ENCODE measurements around the gene RNF148. TPM values are rescaled to one million over a fixed set of nuclear protein-coding genes. Genes with fewer than 3 reads are reported as not detected.

Gene RNF148
- total and polyA plus RNA-seq, 2 of the 8 experiments (the other 6 are each of a cell fraction or from before 2014, with no cell fraction given), result 0.27 to 0.45 TPM

- TF ChIP-seq CHD7 (IDR thresholded peaks at IDR 0.05; ENCODE audit: insufficient replicate concordance, low read length), result no peak
- no peak for TF ChIP-seq EZH2 (IDR thresholded peaks at IDR 0.05; ENCODE audit: low read depth, low read length, severe bottlenecking)
- TF ChIP-seq CBX8 (IDR thresholded peaks at IDR 0.05; ENCODE audit: borderline replicate concordance, low read depth, low read length), result no peak
- no peak for TF ChIP-seq SRF (IDR thresholded peaks at IDR 0.05; ENCODE audit: low read depth, low read length)
These were observed 43.9 kb downstream of the RNF148 start (continued) for GRCh38 chr7:122658856-122659255.

Data from H1 (cell line).